DMS114 treated with DMSO at 0.1 percent for 48 hours (cell line): ENCODE data around the gene TALDO1.
"Not testable (repeated sequence)": the region's sequence is repeated elsewhere in the genome, so short reads cannot be mapped to it uniquely, and the experiment has no call there.

Experiments used
- DNase-seq: peaks from one replicate; lab custom pipeline; 2025; ENCODE audit not compliant: unreplicated experiment; lab: John Stamatoyannopoulos, UW

TALDO1 gene

GRCh38 chr11:734541-734940 is 12.7 kb upstream of the TALDO1 start:
- not testable (repeated sequence) for DNase-seq

GRCh38 chr11:737366-737765 is 9.9 kb upstream of the TALDO1 start:
- DNase-seq, result no peak

GRCh38 chr11:737899-738298 is 9.4 kb upstream of the TALDO1 start:
- not testable (repeated sequence) for DNase-seq

- DNase-seq, result no peak
Observed at GRCh38 chr11:742156-742546, 5.1 kb upstream of the TALDO1 start.

GRCh38 chr11:742571-743201 is 4.6 kb upstream of the TALDO1 start:
- DNase-seq, result no peak

GRCh38 chr11:745428-745827 is 1.8 kb upstream of the TALDO1 start:
- DNase-seq, result no peak

- DNase-seq, result no peak
Observed at GRCh38 chr11:746289-747157, 741 bp upstream of the TALDO1 start.

GRCh38 chr11:748007-748359 is 719 bp downstream of the TALDO1 start:
- no peak for DNase-seq

GRCh38 chr11:749731-750130 is 2.5 kb downstream of the TALDO1 start:
- no peak for DNase-seq

GRCh38 chr11:760236-760635 is 13.0 kb downstream of the TALDO1 start:
- DNase-seq, result no peak

- DNase-seq, result no peak
Observed at GRCh38 chr11:761526-762108, 14.4 kb downstream of the TALDO1 start.

- DNase-seq, result peak; percentile 20
Observed at GRCh38 chr11:762421-763072, 15.3 kb downstream of the TALDO1 start.

- no peak for DNase-seq
Observed at GRCh38 chr11:763073-763463, 15.8 kb downstream of the TALDO1 start.

- DNase-seq, result no peak
Observed at GRCh38 chr11:763549-764321, 16.5 kb downstream of the TALDO1 start.

GRCh38 chr11:764322-765024 is 17.2 kb downstream of the TALDO1 start:
- no peak for DNase-seq

GRCh38 chr11:765025-765801 is 17.9 kb downstream of the TALDO1 start:
- DNase-seq, result no peak

- DNase-seq, result no peak
Observed at GRCh38 chr11:765802-766091, 18.5 kb downstream of the TALDO1 start.

GRCh38 chr11:766106-766935 is 19.1 kb downstream of the TALDO1 start:
- no peak for DNase-seq

GRCh38 chr11:766936-767210 is 19.6 kb downstream of the TALDO1 start:
- DNase-seq, result no peak
